GM19395 (cell line): ENCODE data around the gene SDCCAG8.
A peak's percentile ranks its signal among the peaks of the same experiment; 100 is the strongest.

Experiments
- ATAC-seq: cut with Tn5 transposase; IDR thresholded peaks from one replicate; pipeline ENCODE4 v1.9.1; 2021; ENCODE audit warnings: mild to moderate bottlenecking, moderate library complexity; ENCODE audit not compliant: unreplicated experiment

SDCCAG8 gene

GRCh38 chr1:243379208-243379607 is 123.4 kb downstream of the SDCCAG8 start:
- ATAC-seq, result no peak

GRCh38 chr1:243379706-243380105 is 123.9 kb downstream of the SDCCAG8 start:
- ATAC-seq, result no peak

- ATAC-seq, result no peak
These were observed 132.4 kb downstream of the SDCCAG8 start for GRCh38 chr1:243388276-243388675.

GRCh38 chr1:243390162-243390791 is 134.4 kb downstream of the SDCCAG8 start:
- ATAC-seq, result no peak

- ATAC-seq, result no peak
These were observed 135.5 kb downstream of the SDCCAG8 start for GRCh38 chr1:243391355-243391754.

- ATAC-seq, result no peak
These were observed 137.3 kb downstream of the SDCCAG8 start for GRCh38 chr1:243393096-243393495.

GRCh38 chr1:243394066-243394465 is 138.2 kb downstream of the SDCCAG8 start:
- no peak for ATAC-seq

- no peak for ATAC-seq
These were observed 139.0 kb downstream of the SDCCAG8 start for GRCh38 chr1:243394601-243395464.

GRCh38 chr1:243396424-243396823 is 140.6 kb downstream of the SDCCAG8 start:
- ATAC-seq, result no peak

GRCh38 chr1:243396876-243397275 is 141.0 kb downstream of the SDCCAG8 start:
- ATAC-seq, result no peak

GRCh38 chr1:243397613-243398321 is 141.9 kb downstream of the SDCCAG8 start:
- ATAC-seq, result no peak

- no peak for ATAC-seq
These were observed 143.8 kb downstream of the SDCCAG8 start for GRCh38 chr1:243399561-243400155.

GRCh38 chr1:243402868-243403267 is 147.0 kb downstream of the SDCCAG8 start:
- no peak for ATAC-seq

- ATAC-seq, result no peak
These were observed 150.6 kb downstream of the SDCCAG8 start for GRCh38 chr1:243406424-243406823.

- no peak for ATAC-seq
These were observed 151.6 kb downstream of the SDCCAG8 start for GRCh38 chr1:243407284-243408018.

- no peak for ATAC-seq
These were observed 152.6 kb downstream of the SDCCAG8 start for GRCh38 chr1:243408479-243408878.

GRCh38 chr1:243409284-243409683 is 153.4 kb downstream of the SDCCAG8 start:
- ATAC-seq, result no peak

GRCh38 chr1:243411472-243411871 is 155.6 kb downstream of the SDCCAG8 start:
- ATAC-seq, result no peak

GRCh38 chr1:243413431-243414151 is 157.8 kb downstream of the SDCCAG8 start:
- ATAC-seq, result peak; percentile 54

- ATAC-seq, result no peak
These were observed 158.3 kb downstream of the SDCCAG8 start for GRCh38 chr1:243414152-243414494.
